HUES48 (cell line): Measurements from ENCODE around the gene SMAD7.
"Not testable (repeated sequence)": the region's sequence is repeated elsewhere in the genome, so short reads cannot be mapped to it uniquely, and the experiment has no call there.

Source experiments
- H3K27ac ChIP-seq: one replicate; pipeline ENCODE4 v1.7.0; 2013; ENCODE audit warnings: low read depth, low read length, inconsistent platforms
- H3K27me3 ChIP-seq: 2 replicates; pipeline ENCODE4 v1.6.1; 2013; ENCODE audit warnings: mild to moderate bottlenecking, low read length; ENCODE audit not compliant: control insufficient read depth, insufficient read depth
- H3K36me3 ChIP-seq: 2 replicates; pipeline ENCODE4 v1.6.1; 2013; ENCODE audit warnings: low read length; ENCODE audit not compliant: control insufficient read depth, insufficient read depth
- H3K4me1 ChIP-seq: 2 replicates; pipeline ENCODE4 v1.6.1; 2013; ENCODE audit warnings: mild to moderate bottlenecking, low read length; ENCODE audit not compliant: control insufficient read depth, insufficient read depth
- H3K4me3 ChIP-seq: 2 replicates; pipeline ENCODE4 v1.5.1; 2013; ENCODE audit warnings: mild to moderate bottlenecking, low read depth, low read length
- H3K9ac ChIP-seq: 2 replicates; pipeline ENCODE4 v1.6.1; 2013; ENCODE audit warnings: mild to moderate bottlenecking, low read depth, low read length, moderate library complexity
- H3K9me3 ChIP-seq: 2 replicates; pipeline ENCODE4 v1.6.1; 2013; ENCODE audit warnings: low read length; ENCODE audit not compliant: control insufficient read depth, insufficient read depth

SMAD7 gene

GRCh38 chr18:48876590-48876989, 74.2 kb downstream of the SMAD7 start:
- Histone ChIP-seq H3K27ac (no peak overlapping the region), H3K27me3 (no peaks in the 10 kb centered on the region), H3K4me1 (peaks cover 11% of the 10 kb centered on the region; the same call in 1 of the 2 replicates), H3K9ac (no peak overlapping the region), H3K9me3 (no peaks in the 10 kb centered on the region), H3K36me3 (no peaks in the 10 kb centered on the region), H3K4me3 (no peak overlapping the region)

GRCh38 chr18:48875942-48876511, 74.7 kb downstream of the SMAD7 start:
- Histone ChIP-seq H3K36me3 (no peaks in the 10 kb centered on the region), H3K27me3 (no peaks in the 10 kb centered on the region), H3K9ac (no peak overlapping the region), H3K9me3 (no peaks in the 10 kb centered on the region), H3K4me1 (peaks cover 11% of the 10 kb centered on the region; the same call in 1 of the 2 replicates), H3K4me3 (no peak overlapping the region), H3K27ac (no peak overlapping the region)

- H3K9me3 ChIP-seq, result no peaks in the 10 kb centered on the region
- H3K4me3 ChIP-seq, result no peak overlapping the region
- H3K9ac ChIP-seq, result no peak overlapping the region
- H3K4me1 ChIP-seq, result peaks cover 11% of the 10 kb centered on the region; the same call in 1 of the 2 replicates
- no peak overlapping the region for H3K27ac ChIP-seq
- no peaks in the 10 kb centered on the region for H3K27me3 ChIP-seq
- H3K36me3 ChIP-seq, result no peaks in the 10 kb centered on the region
Measured at GRCh38 chr18:48875314-48875941, 75.3 kb downstream of the SMAD7 start.

- Histone ChIP-seq H3K36me3 (no peaks in the 10 kb centered on the region), H3K27ac (no peak overlapping the region), H3K27me3 (no peaks in the 10 kb centered on the region), H3K4me1 (peaks cover 11% of the 10 kb centered on the region; the same call in 1 of the 2 replicates), H3K9me3 (no peaks in the 10 kb centered on the region), H3K9ac (no peak overlapping the region), H3K4me3 (no peak overlapping the region)
Measured at GRCh38 chr18:48874701-48875162, 76.0 kb downstream of the SMAD7 start.

- H3K27ac ChIP-seq, result no peak overlapping the region
- H3K9me3 ChIP-seq, result no peaks in the 10 kb centered on the region
- H3K9ac ChIP-seq, result no peak overlapping the region
- no peaks in the 10 kb centered on the region for H3K27me3 ChIP-seq
- H3K4me1 ChIP-seq, result peaks cover 7% of the 10 kb centered on the region; the same call in 1 of the 2 replicates
- H3K36me3 ChIP-seq, result no peaks in the 10 kb centered on the region
- H3K4me3 ChIP-seq, result no peak overlapping the region
Measured at GRCh38 chr18:48874233-48874632, 76.5 kb downstream of the SMAD7 start.

- H3K4me1 ChIP-seq, result no peaks in the 10 kb centered on the region
- no peak overlapping the region for H3K9ac ChIP-seq
- no peak overlapping the region for H3K27ac ChIP-seq
- no peak overlapping the region for H3K4me3 ChIP-seq
- no peaks in the 10 kb centered on the region for H3K9me3 ChIP-seq
- no peaks in the 10 kb centered on the region for H3K36me3 ChIP-seq
- no peaks in the 10 kb centered on the region for H3K27me3 ChIP-seq
Measured at GRCh38 chr18:48872234-48873145, 78.3 kb downstream of the SMAD7 start.

GRCh38 chr18:48871391-48872166, 79.2 kb downstream of the SMAD7 start:
- Histone ChIP-seq H3K27me3 (no peaks in the 10 kb centered on the region), H3K27ac (no peak overlapping the region), H3K4me3 (no peak overlapping the region), H3K36me3 (no peaks in the 10 kb centered on the region), H3K9ac (no peak overlapping the region), H3K4me1 (no peaks in the 10 kb centered on the region), H3K9me3 (no peaks in the 10 kb centered on the region)

GRCh38 chr18:48870926-48871325, 79.8 kb downstream of the SMAD7 start:
- H3K27me3 ChIP-seq, H3K9ac ChIP-seq, H3K4me3 ChIP-seq, H3K27ac ChIP-seq, H3K4me1 ChIP-seq, H3K9me3 ChIP-seq, H3K36me3 ChIP-seq: not testable (repeated sequence)
